ENCODE measurements around the gene ILKAP. TPM values are rescaled to one million over a fixed set of nuclear protein-coding genes. Genes with fewer than 3 reads are reported as not detected.

Gene ILKAP
- total and polyA plus RNA-seq, 2 donors (not counting 1 experiment from before 2014, with no cell fraction given): 27.9 to 31.3 TPM

GRCh38 chr2:238225121-238225520 lies 21.6 kb upstream of the ILKAP start:
- no peak overlapping the region for H3K4me3 ChIP-seq (replicated peaks in 1 of 4; ENCODE audit: control extremely low read depth in 1 of 4, insufficient read depth in 1 of 4, low read depth in 3 of 4, low read length in 4 of 4)
- no peak overlapping the region for H2AFZ ChIP-seq (ENCODE audit: low read length)
- H4K20me1 ChIP-seq (ENCODE audit: control insufficient read depth, extremely low read depth, insufficient read depth, low read length): no peaks in the 10 kb centered on the region
- no peak overlapping the region for H3K27ac ChIP-seq (ENCODE audit: insufficient read depth, low read length)
- no peaks in the 10 kb centered on the region for H3K36me3 ChIP-seq (ENCODE audit: control insufficient read depth, insufficient read depth, low read length)
- TF ChIP-seq EZH2 (IDR thresholded peaks at IDR 0.05; ENCODE audit: low read length, missing control alignments) (no peak), CTCF (conservative IDR thresholded peaks at IDR 0.05 in 1 of 2, IDR thresholded peaks at IDR 0.05 in 1 of 2; ENCODE audit: low read depth in 1 of 2, low read length in 2 of 2) (no peak)
- H3K9me3 ChIP-seq (ENCODE audit: control insufficient read depth, insufficient read depth, low read depth, low read length): no peaks in the 10 kb centered on the region
- H3K9ac ChIP-seq (ENCODE audit: insufficient read depth, low read length): no peak overlapping the region
- H3K4me2 ChIP-seq (ENCODE audit: extremely low read depth, insufficient read depth, low read length): no peak overlapping the region
- no peaks in the 10 kb centered on the region for H3K4me1 ChIP-seq (ENCODE audit: control insufficient read depth, extremely low read depth, insufficient read depth, low read length)
- no peak for DNase-seq (ENCODE audit: low read depth in 2 of 2)
- peaks cover 9% of the 10 kb centered on the region for H3K27me3 ChIP-seq (ENCODE audit: control insufficient read depth, insufficient read depth, low read length)
- no peaks in the 10 kb centered on the region for H3K79me2 ChIP-seq (ENCODE audit: control insufficient read depth, insufficient read depth, low read length)

- no peaks in the 10 kb centered on the region for H3K4me1 ChIP-seq (ENCODE audit: control insufficient read depth, extremely low read depth, insufficient read depth, low read length)
- H4K20me1 ChIP-seq (ENCODE audit: control insufficient read depth, extremely low read depth, insufficient read depth, low read length): no peaks in the 10 kb centered on the region
- H3K4me2 ChIP-seq (ENCODE audit: extremely low read depth, insufficient read depth, low read length): no peak overlapping the region
- H3K27ac ChIP-seq (ENCODE audit: insufficient read depth, low read length): no peak overlapping the region
- H3K36me3 ChIP-seq (ENCODE audit: control insufficient read depth, insufficient read depth, low read length): no peaks in the 10 kb centered on the region
- TF ChIP-seq CTCF (conservative IDR thresholded peaks at IDR 0.05 in 1 of 2, IDR thresholded peaks at IDR 0.05 in 1 of 2; ENCODE audit: low read depth in 1 of 2, low read length in 2 of 2) (no peak), EZH2 (IDR thresholded peaks at IDR 0.05; ENCODE audit: low read length, missing control alignments) (no peak)
- peaks cover 7% of the 10 kb centered on the region for H3K27me3 ChIP-seq (ENCODE audit: control insufficient read depth, insufficient read depth, low read length)
- no peaks in the 10 kb centered on the region for H3K79me2 ChIP-seq (ENCODE audit: control insufficient read depth, insufficient read depth, low read length)
- no peak overlapping the region for H3K9ac ChIP-seq (ENCODE audit: insufficient read depth, low read length)
- H2AFZ ChIP-seq (ENCODE audit: low read length): no peak overlapping the region
- no peak overlapping the region for H3K4me3 ChIP-seq (replicated peaks in 1 of 4; ENCODE audit: control extremely low read depth in 1 of 4, insufficient read depth in 1 of 4, low read depth in 3 of 4, low read length in 4 of 4)
- no peak for DNase-seq (ENCODE audit: low read depth in 2 of 2)
- no peaks in the 10 kb centered on the region for H3K9me3 ChIP-seq (ENCODE audit: control insufficient read depth, insufficient read depth, low read depth, low read length)
These were observed 21.0 kb upstream of the ILKAP start for GRCh38 chr2:238224356-238225035.

GRCh38 chr2:238220892-238221521 lies 17.5 kb upstream of the ILKAP start:
- Histone ChIP-seq H3K4me1 (ENCODE audit: control insufficient read depth, extremely low read depth, insufficient read depth, low read length) (no peaks in the 10 kb centered on the region), H3K27ac (ENCODE audit: insufficient read depth, low read length) (no peak overlapping the region), H3K36me3 (ENCODE audit: control insufficient read depth, insufficient read depth, low read length) (no peaks in the 10 kb centered on the region), H3K4me2 (ENCODE audit: extremely low read depth, insufficient read depth, low read length) (no peak overlapping the region), H4K20me1 (ENCODE audit: control insufficient read depth, extremely low read depth, insufficient read depth, low read length) (no peaks in the 10 kb centered on the region), H3K4me3 (replicated peaks in 1 of 4; ENCODE audit: control extremely low read depth in 1 of 4, insufficient read depth in 1 of 4, low read depth in 3 of 4, low read length in 4 of 4) (no peak overlapping the region), H3K79me2 (ENCODE audit: control insufficient read depth, insufficient read depth, low read length) (no peaks in the 10 kb centered on the region), H3K27me3 (ENCODE audit: control insufficient read depth, insufficient read depth, low read length) (no peaks in the 10 kb centered on the region), H3K9me3 (ENCODE audit: control insufficient read depth, insufficient read depth, low read depth, low read length) (no peaks in the 10 kb centered on the region), H3K9ac (ENCODE audit: insufficient read depth, low read length) (no peak overlapping the region), H2AFZ (ENCODE audit: low read length) (peak overlapping the region; percentile 26)
- TF ChIP-seq CTCF (conservative IDR thresholded peaks at IDR 0.05 in 1 of 2, IDR thresholded peaks at IDR 0.05 in 1 of 2; ENCODE audit: low read depth in 1 of 2, low read length in 2 of 2) (no peak), EZH2 (IDR thresholded peaks at IDR 0.05; ENCODE audit: low read length, missing control alignments) (no peak)
- DNase-seq (ENCODE audit: low read depth in 2 of 2): peak in 1 of 2 donors; percentile 30

All from fibroblast of lung (primary cell).